ENCODE measurements around the gene LRRC4C.

LRRC4C gene

GRCh38 chr11:40162901-40163883, 1296.3 kb downstream of the LRRC4C start:
- no peak for FAIRE-seq
- no peak for DNase-seq (ENCODE audit: insufficient read length, low spot score)

GRCh38 chr11:40161854-40162410, 1297.5 kb downstream of the LRRC4C start:
- DNase-seq (ENCODE audit: insufficient read length, low spot score): no peak
- FAIRE-seq: no peak

- FAIRE-seq (no peak), DNase-seq (ENCODE audit: insufficient read length, low spot score) (no peak)
Observed at GRCh38 chr11:40160418-40160817, 1299.0 kb downstream of the LRRC4C start.

- FAIRE-seq: no peak
- no peak for DNase-seq (ENCODE audit: insufficient read length, low spot score)
Observed at GRCh38 chr11:40149721-40150120, 1309.7 kb downstream of the LRRC4C start.

- no peak for DNase-seq (ENCODE audit: insufficient read length, low spot score)
Observed at GRCh38 chr11:40140560-40140959, 1318.9 kb downstream of the LRRC4C start.

GRCh38 chr11:40139536-40139935, 1319.9 kb downstream of the LRRC4C start:
- DNase-seq (ENCODE audit: insufficient read length, low spot score): no peak
- FAIRE-seq: no peak

More at GRCh38 chr11:40140560-40140959, 1318.9 kb downstream of the LRRC4C start:
- FAIRE-seq: no peak

- FAIRE-seq: no peak
- DNase-seq (ENCODE audit: insufficient read length, low spot score): no peak
Observed at GRCh38 chr11:40139066-40139465, 1320.4 kb downstream of the LRRC4C start.

GRCh38 chr11:40134820-40135570, 1324.5 kb downstream of the LRRC4C start:
- FAIRE-seq: no peak

GRCh38 chr11:40133498-40133897, 1326.0 kb downstream of the LRRC4C start:
- FAIRE-seq: no peak
- no peak for DNase-seq (ENCODE audit: insufficient read length, low spot score)

More at GRCh38 chr11:40134820-40135570, 1324.5 kb downstream of the LRRC4C start:
- DNase-seq (ENCODE audit: insufficient read length, low spot score): no peak

GRCh38 chr11:40132912-40133311, 1326.5 kb downstream of the LRRC4C start:
- DNase-seq (ENCODE audit: insufficient read length, low spot score) (no peak), FAIRE-seq (no peak)

- FAIRE-seq (no peak), DNase-seq (ENCODE audit: insufficient read length, low spot score) (no peak)
Observed at GRCh38 chr11:40130427-40130826, 1329.0 kb downstream of the LRRC4C start.

- FAIRE-seq (no peak), DNase-seq (ENCODE audit: insufficient read length, low spot score) (no peak)
Observed at GRCh38 chr11:40129266-40129665, 1330.2 kb downstream of the LRRC4C start.

GRCh38 chr11:40125054-40125453, 1334.4 kb downstream of the LRRC4C start:
- no peak for DNase-seq (ENCODE audit: insufficient read length, low spot score)
- FAIRE-seq: no peak

- FAIRE-seq (no peak), DNase-seq (ENCODE audit: insufficient read length, low spot score) (no peak)
Observed at GRCh38 chr11:40119661-40120060, 1339.8 kb downstream of the LRRC4C start.

GRCh38 chr11:40118780-40119179, 1340.7 kb downstream of the LRRC4C start:
- DNase-seq (ENCODE audit: insufficient read length, low spot score): no peak
- no peak for FAIRE-seq

GRCh38 chr11:40118026-40118425, 1341.4 kb downstream of the LRRC4C start:
- FAIRE-seq: no peak
- no peak for DNase-seq (ENCODE audit: insufficient read length, low spot score)

- FAIRE-seq: no peak
- no peak for DNase-seq (ENCODE audit: insufficient read length, low spot score)
Observed at GRCh38 chr11:40104941-40105550, 1354.4 kb downstream of the LRRC4C start.

- FAIRE-seq: no peak
Observed at GRCh38 chr11:40100781-40101180, 1358.7 kb downstream of the LRRC4C start.

GRCh38 chr11:40100162-40100553, 1359.3 kb downstream of the LRRC4C start:
- DNase-seq (ENCODE audit: insufficient read length, low spot score) (no peak), FAIRE-seq (no peak)

More at GRCh38 chr11:40100781-40101180, 1358.7 kb downstream of the LRRC4C start:
- no peak for DNase-seq (ENCODE audit: insufficient read length, low spot score)

- FAIRE-seq (no peak), DNase-seq (ENCODE audit: insufficient read length, low spot score) (no peak)
Observed at GRCh38 chr11:40099426-40100161, 1359.9 kb downstream of the LRRC4C start.
